Measurements from ENCODE around the gene MFAP5. TPM values are rescaled to one million over a fixed set of nuclear protein-coding genes. Genes with fewer than 3 reads are reported as not detected.

The MFAP5 gene
- total RNA-seq, 4 donors from 2014 or later = 1.2 to 51.7 (median 16.9) TPM

- no peaks in the 10 kb centered on the region for H3K36me3 ChIP-seq
- intact Hi-C loops (cut with DNase I) = no loop called here
- peak overlapping the region in 3 of 4 donors; percentile 91 to 96 (median 93) for H3K27ac ChIP-seq
- WGBS, 2 donors = 21 to 23% methylated on average over 2 of the region's 2 CpGs
- TF ChIP-seq POLR2A (IDR thresholded peaks at IDR 0.05) (no peak), CTCF (IDR thresholded peaks at IDR 0.05) (no peak)
- no peaks in the 10 kb centered on the region for H3K9me3 ChIP-seq
- H3K4me3 ChIP-seq = peak overlapping the region; percentile 90 to 99 (median 96)
- no peaks in the 10 kb centered on the region for H3K27me3 ChIP-seq
- H3K4me1 ChIP-seq = peaks cover 0 to 60% (median 16%) of the 10 kb centered on the region in 3 donors
- DNase-seq = no peak
Measured at GRCh38 chr12:8698879-8699278, 36.3 kb upstream of the MFAP5 start.

GRCh38 chr12:8698132-8698851, 35.7 kb upstream of the MFAP5 start:
- intact Hi-C loops (cut with DNase I) = no loop called here
- WGBS, 2 donors = 0 to 1% methylated on average over 11 to 15 of the region's 85 CpGs
- no peaks in the 10 kb centered on the region for H3K27me3 ChIP-seq
- peak overlapping the region; percentile 89 to 96 (median 92) for H3K27ac ChIP-seq
- no peak for TF ChIP-seq POLR2A (IDR thresholded peaks at IDR 0.05)
- TF ChIP-seq CTCF (IDR thresholded peaks at IDR 0.05) = no peak
- H3K36me3 ChIP-seq = no peaks in the 10 kb centered on the region
- H3K4me3 ChIP-seq = peak overlapping the region; percentile 90 to 99 (median 96)
- H3K9me3 ChIP-seq = no peaks in the 10 kb centered on the region
- no peak for DNase-seq
- peaks cover 0 to 61% (median 16%) of the 10 kb centered on the region in 3 donors for H3K4me1 ChIP-seq

- Histone ChIP-seq H3K27me3 (no peaks in the 10 kb centered on the region), H3K36me3 (no peaks in the 10 kb centered on the region), H3K27ac (peak within 1 kb of the TSS; percentile 89 to 96 (median 92)), H3K4me1 (peaks cover 0 to 61% (median 15%) of the 10 kb centered on the region in 3 donors), H3K4me3 (peak within 1 kb of the TSS; percentile 90 to 99 (median 96)), H3K9me3 (no peaks in the 10 kb centered on the region)
- peak; percentile 30 for DNase-seq
- TF ChIP-seq POLR2A (IDR thresholded peaks at IDR 0.05) (peak in 2 of 4 donors; percentile 57 to 81), CTCF (IDR thresholded peaks at IDR 0.05) (no peak)
- intact Hi-C loops (cut with DNase I) = no loop called here
- 0 to 1% methylated on average over 11 to 32 of the region's 88 CpGs for WGBS, 2 donors
Measured at GRCh38 chr12:8697476-8698131, 35.0 kb upstream of the MFAP5 start, which contains the start of gene RIMKLB. TSS of gene RIMKLB (plus strand) at chr12:8697991. CDS start at chr12:8713867, 15,876 bp downstream.

- intact Hi-C loops (cut with DNase I) = no loop called here
- Histone ChIP-seq H3K4me3 (peak overlapping the region; percentile 90 to 99 (median 96)), H3K27me3 (no peaks in the 10 kb centered on the region), H3K27ac (peak overlapping the region; percentile 89 to 96 (median 92)), H3K36me3 (no peaks in the 10 kb centered on the region), H3K4me1 (peaks cover 0 to 61% (median 16%) of the 10 kb centered on the region in 3 donors), H3K9me3 (no peaks in the 10 kb centered on the region)
- TF ChIP-seq POLR2A (IDR thresholded peaks at IDR 0.05) (no peak), CTCF (IDR thresholded peaks at IDR 0.05) (no peak)
- no peak for DNase-seq
- 0 to 2% methylated on average over 7 to 10 of the region's 21 CpGs for WGBS, 2 donors
Measured at GRCh38 chr12:8697120-8697475, 34.5 kb upstream of the MFAP5 start.

Measured in esophagus squamous epithelium (tissue), 5 donors.